Endothelial cell of umbilical vein (primary cell): ENCODE measurements around the gene AVPR2. TPM values are rescaled to one million over a fixed set of nuclear protein-coding genes. Genes with fewer than 3 reads are reported as not detected.

ENCODE experiments used
- BruUV-seq: library from RNA; stranded (reverse); fragments of 400-500 nt; replicated peaks from 2 replicates; lab custom pipeline; 2021; lab: Mats Ljungman, UMichigan
- CTCF ChIA-PET: fragments of 300-600, 350-600 bp; sonication (Branson Sonifier 250); formaldehyde crosslinking; loops from one replicate; lab custom pipeline; 2021; ENCODE audit warnings: antibody characterized with exemption, inconsistent platforms; lab: Charles Lee
- POLR2A ChIA-PET: fragments of 300-600, 350-600 bp; sonication (Branson Sonifier 250); formaldehyde crosslinking; loops from one replicate; lab custom pipeline; 2021; ENCODE audit warnings: antibody characterized with exemption, inconsistent platforms; lab: Charles Lee
- DNase-seq: peaks from one replicate; pipeline ENCODE4 v3.0.0-alpha.2; 2011; ENCODE audit warnings: low read depth, low spot score
- FAIRE-seq: peaks from 2 replicates; lab custom pipeline; 2011; peaks lifted over from hg19 to GRCh38; lab: Jason Lieb, UNC
- H2AFZ ChIP-seq: 2 replicates; pipeline ENCODE4 v1.6.0; 2012; ENCODE audit warnings: low read depth, low read length, control low read depth, inconsistent platforms
- H3K27ac ChIP-seq: 2 replicates; pipeline ENCODE4 v1.5.1; 2011; ENCODE audit warnings: low read depth, mild to moderate bottlenecking, control low read depth, low read length, moderate library complexity; ENCODE audit not compliant: insufficient read depth
- H3K27me3 ChIP-seq, 2 experiments: 2 replicates each; pipeline versions ENCODE4 v1.6.0 to v1.6.1; 2011; ENCODE audit warnings: low read length in 2 of 2, mixed read lengths in 1 of 2; ENCODE audit not compliant: control insufficient read depth in 2 of 2, insufficient read depth in 2 of 2
- H3K36me3 ChIP-seq, 2 experiments: 2 replicates in 1 of 2; 3 replicates in 1 of 2; pipeline ENCODE4 v1.5.1; 2011; ENCODE audit warnings: low read length in 2 of 2, mild to moderate bottlenecking in 1 of 2, moderate library complexity in 1 of 2; ENCODE audit not compliant: control insufficient read depth in 2 of 2, insufficient read depth in 2 of 2; ENCODE audit errors: extremely low read depth in 1 of 2
- H3K4me1 ChIP-seq: 3 replicates; pipeline ENCODE4 v1.5.1; 2011; ENCODE audit warnings: mild to moderate bottlenecking, low read length; ENCODE audit not compliant: control insufficient read depth, insufficient read depth; ENCODE audit errors: extremely low read depth
- H3K4me2 ChIP-seq: 2 replicates; pipeline ENCODE4 v1.6.1; 2011; ENCODE audit warnings: low read length, control low read depth, mixed read lengths; ENCODE audit not compliant: insufficient read depth
- H3K4me3 ChIP-seq, 3 experiments: fragments of 200-600 bp in 1 of 3; sonication (generic), shearing (Covaris generic) in 1 of 3; replicated peaks in 1 of 3; 2 replicates each; pipeline ENCODE4 v1.5.1; 2011 to 2016; ENCODE audit warnings: control low read depth in 3 of 3, low read length in 3 of 3, mild to moderate bottlenecking in 2 of 3, inconsistent platforms in 1 of 3, low read depth in 1 of 3, moderate library complexity in 1 of 3; ENCODE audit not compliant: insufficient read depth in 1 of 3
- H3K79me2 ChIP-seq: 2 replicates; pipeline ENCODE4 v1.6.0; 2012; ENCODE audit warnings: low read length, inconsistent platforms; ENCODE audit not compliant: control insufficient read depth, insufficient read depth
- H3K9ac ChIP-seq: replicated peaks from 2 replicates; pipeline ENCODE3; 2011; ENCODE audit warnings: low read length, control low read depth; ENCODE audit not compliant: insufficient read depth; ENCODE audit errors: extremely low read depth
- H3K9me1 ChIP-seq: replicated peaks from 3 replicates; pipeline ENCODE4 v1.6.0; 2011; ENCODE audit warnings: mild to moderate bottlenecking, low read length; ENCODE audit not compliant: control insufficient read depth, insufficient read depth; ENCODE audit errors: extremely low read depth
- H3K9me3 ChIP-seq: replicated peaks from 2 replicates; pipeline ENCODE4 v1.5.1; 2012; ENCODE audit warnings: low read length, inconsistent platforms; ENCODE audit not compliant: control insufficient read depth, insufficient read depth
- H4K20me1 ChIP-seq: replicated peaks from 2 replicates; pipeline ENCODE3; 2011; ENCODE audit warnings: mild to moderate bottlenecking, low read length; ENCODE audit not compliant: control insufficient read depth, insufficient read depth; ENCODE audit errors: extremely low read depth
- EZH2 ChIP-seq: IDR thresholded peaks from 2 replicates; pipeline ENCODE4 v1.6.1; 2012; ENCODE audit warnings: borderline replicate concordance, low read depth, mild to moderate bottlenecking, moderate library complexity, low read length, inconsistent platforms; ENCODE audit not compliant: severe bottlenecking
- FOS ChIP-seq: IDR thresholded peaks from 2 replicates; pipeline ENCODE4 v1.6.1; 2011; ENCODE audit warnings: mild to moderate bottlenecking, low read length, moderate library complexity, borderline replicate concordance; ENCODE audit not compliant: insufficient read depth
- GATA2 ChIP-seq: IDR thresholded peaks from 2 replicates; pipeline ENCODE4 v1.7.0; 2011; ENCODE audit warnings: low read depth, mild to moderate bottlenecking, moderate library complexity, mixed read lengths, low read length; ENCODE audit not compliant: insufficient read length, insufficient read depth
- MYC ChIP-seq: IDR thresholded peaks from one replicate; pipeline ENCODE4 v1.6.1; 2011; ENCODE audit warnings: mild to moderate bottlenecking, low read depth, low read length
- POLR2A ChIP-seq: IDR thresholded peaks from 2 replicates; pipeline ENCODE4 v1.6.1; 2012; ENCODE audit warnings: low read depth, mild to moderate bottlenecking, control low read depth, low read length
- POLR2AphosphoS5 ChIP-seq: IDR thresholded peaks from 2 replicates; pipeline ENCODE4 v1.6.1; 2012; ENCODE audit warnings: low read depth, mild to moderate bottlenecking, control low read depth, low read length, moderate library complexity; ENCODE audit not compliant: insufficient read depth
- dilution Hi-C: fragments of 300-500 bp; cut with MboI; formaldehyde crosslinking; loops from one replicate; pipeline ENCODE4 v1.15.0; 2019; ENCODE audit warnings: low sequenced_read_pairs; ENCODE audit not compliant: extremely low pct_ligation_motif_present
- intact Hi-C: fragments of 100-400 bp; cut with micrococcal nuclease; formaldehyde crosslinking; loops from one replicate; pipeline ENCODE4 v1.10.0; 2022
- polyA plus RNA-seq, 4 experiments: library from polyadenylated mRNA; depleted of rRNA in 3 of 4; stranded (reverse) in 3 of 4; unstranded in 1 of 4; fragments of >200 nt; gene quantifications; 2 replicates each; pipeline versions ENCODE4 v1.2.1 to v1.2.3, GENCODE V29; 2011 to 2012; ENCODE audit warnings: missing spikeins in 1 of 4
- total RNA-seq: library from RNA; stranded (reverse); gene quantifications from 2 replicates; pipeline ENCODE4 v1.2.3, GENCODE V29; 2021
- TF ChIP-seq, protein P1 (sequence below), 2 donors: IDR thresholded peaks; 1 replicate in 1 of 2; 2 replicates in 1 of 2; pipeline ENCODE4 v1.5.1; 2011; ENCODE audit warnings: low read length in 2 of 2, mild to moderate bottlenecking in 2 of 2, moderate library complexity in 2 of 2, control low read depth in 1 of 2, inconsistent platforms in 1 of 2, low read depth in 1 of 2; ENCODE audit not compliant: insufficient read depth in 1 of 2; ENCODE audit errors: extremely low read depth in 1 of 2

AVPR2 gene
- total and polyA plus RNA-seq, 2 donors (not counting 3 experiments of a cell fraction or from before 2014, with no cell fraction given): not detected

GRCh38 chrX:153870288-153870690, 34.2 kb upstream of the AVPR2 start:
- no peaks in the 10 kb centered on the region for H3K36me3 ChIP-seq
- H3K4me2 ChIP-seq: no peak overlapping the region
- no peaks in the 10 kb centered on the region for H3K79me2 ChIP-seq
- dilution Hi-C loops: no loop called here
- H3K9me1 ChIP-seq: no peaks in the 10 kb centered on the region
- ChIA-PET CTCF (no interaction called here), POLR2A (no interaction called here)
- H3K9ac ChIP-seq: no peak overlapping the region
- H3K4me3 ChIP-seq: no peak overlapping the region
- no TSS peak for BruUV-seq
- no peaks in the 10 kb centered on the region for H3K27me3 ChIP-seq
- H4K20me1 ChIP-seq: no peaks in the 10 kb centered on the region
- DNase-seq: no peak
- TF ChIP-seq EZH2: no peak
- TF ChIP-seq, protein P1, sequence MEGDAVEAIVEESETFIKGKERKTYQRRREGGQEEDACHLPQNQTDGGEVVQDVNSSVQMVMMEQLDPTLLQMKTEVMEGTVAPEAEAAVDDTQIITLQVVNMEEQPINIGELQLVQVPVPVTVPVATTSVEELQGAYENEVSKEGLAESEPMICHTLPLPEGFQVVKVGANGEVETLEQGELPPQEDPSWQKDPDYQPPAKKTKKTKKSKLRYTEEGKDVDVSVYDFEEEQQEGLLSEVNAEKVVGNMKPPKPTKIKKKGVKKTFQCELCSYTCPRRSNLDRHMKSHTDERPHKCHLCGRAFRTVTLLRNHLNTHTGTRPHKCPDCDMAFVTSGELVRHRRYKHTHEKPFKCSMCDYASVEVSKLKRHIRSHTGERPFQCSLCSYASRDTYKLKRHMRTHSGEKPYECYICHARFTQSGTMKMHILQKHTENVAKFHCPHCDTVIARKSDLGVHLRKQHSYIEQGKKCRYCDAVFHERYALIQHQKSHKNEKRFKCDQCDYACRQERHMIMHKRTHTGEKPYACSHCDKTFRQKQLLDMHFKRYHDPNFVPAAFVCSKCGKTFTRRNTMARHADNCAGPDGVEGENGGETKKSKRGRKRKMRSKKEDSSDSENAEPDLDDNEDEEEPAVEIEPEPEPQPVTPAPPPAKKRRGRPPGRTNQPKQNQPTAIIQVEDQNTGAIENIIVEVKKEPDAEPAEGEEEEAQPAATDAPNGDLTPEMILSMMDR (IDR thresholded peaks at IDR 0.05; ENCODE audit: extremely low read depth in 1 of 2, insufficient read depth in 1 of 2, low read depth in 1 of 2, low read length in 2 of 2): no peak
- TF ChIP-seq GATA2: no peak
- no peak for TF ChIP-seq POLR2AphosphoS5
- TF ChIP-seq POLR2A: no peak
- no peak for TF ChIP-seq FOS
- TF ChIP-seq MYC: no peak
- H3K27ac ChIP-seq: no peak overlapping the region
- intact Hi-C loops: loop anchor here (10.0 kb wide), 1 partner anchor 75 kb away; the partner anchor contains the start of genes IDH3G and SSR4
- H2AFZ ChIP-seq: no peak overlapping the region
- H3K4me1 ChIP-seq: no peaks in the 10 kb centered on the region
- FAIRE-seq: no peak
- no peaks in the 10 kb centered on the region for H3K9me3 ChIP-seq
